HG02763 (cell line): Measurements from ENCODE around the gene CDC16.

Experiments used
- ATAC-seq: cut with Tn5 transposase; IDR thresholded peaks from one replicate; pipeline ENCODE4 v1.9.1; 2021; ENCODE audit warnings: mild to moderate bottlenecking, moderate library complexity; ENCODE audit not compliant: unreplicated experiment

The CDC16 gene

GRCh38 chr13:114296902-114297301 is 62.2 kb downstream of the CDC16 start:
- no peak for ATAC-seq

- ATAC-seq = no peak
These were observed 64.2 kb downstream of the CDC16 start for GRCh38 chr13:114298866-114299265.

- ATAC-seq = no peak
These were observed 65.1 kb downstream of the CDC16 start for GRCh38 chr13:114299604-114300305.

- no peak for ATAC-seq
These were observed 69.1 kb downstream of the CDC16 start for GRCh38 chr13:114303700-114304327.

- ATAC-seq = no peak
These were observed 69.8 kb downstream of the CDC16 start for GRCh38 chr13:114304346-114305034.

- ATAC-seq = no peak
These were observed 74.4 kb downstream of the CDC16 start for GRCh38 chr13:114309086-114309485.

- ATAC-seq = no peak
These were observed 75.2 kb downstream of the CDC16 start for GRCh38 chr13:114309806-114310410.

- ATAC-seq = no peak
These were observed 76.3 kb downstream of the CDC16 start for GRCh38 chr13:114310956-114311355.

- ATAC-seq = no peak
These were observed 76.7 kb downstream of the CDC16 start for GRCh38 chr13:114311387-114311786.

- ATAC-seq = no peak
These were observed 77.2 kb downstream of the CDC16 start for GRCh38 chr13:114311908-114312307.

- ATAC-seq = no peak
These were observed 78.6 kb downstream of the CDC16 start for GRCh38 chr13:114313061-114313860.

- ATAC-seq = peak; percentile 84
These were observed 79.6 kb downstream of the CDC16 start, which contains the start of gene CHAMP1 for GRCh38 chr13:114314074-114314912. CHAMP1 (plus strand) TSS chr13:114314503; CDS start chr13:114323843, 9,340 bp downstream.

- no peak for ATAC-seq
These were observed 80.5 kb downstream of the CDC16 start for GRCh38 chr13:114315074-114315785.

- ATAC-seq = no peak
These were observed 83.9 kb downstream of the CDC16 start for GRCh38 chr13:114318624-114319023.

- ATAC-seq = no peak
These were observed 84.8 kb downstream of the CDC16 start for GRCh38 chr13:114319441-114319913.

GRCh38 chr13:114320065-114320464 is 85.4 kb downstream of the CDC16 start:
- no peak for ATAC-seq

GRCh38 chr13:114321256-114321655 is 86.6 kb downstream of the CDC16 start:
- no peak for ATAC-seq
